Activated T-cell treated with anti-CD3 and anti-CD28 coated beads, Interleukin-2, amount 50 U/mL, for 24 hours (primary cell): ENCODE results near the gene NPC1.

Experiments
- DNase-seq: peaks from one replicate; pipeline ENCODE4 v3.0.0-alpha.2; 2020
- H3K27ac Mint-ChIP-seq: 2 replicates; pipeline ENCODE4 v1.8.0; 2020; ENCODE audit warnings: mild to moderate bottlenecking, mixed read lengths
- H3K27me3 Mint-ChIP-seq: 2 replicates; pipeline ENCODE4 v1.8.0; 2020; ENCODE audit warnings: mixed read lengths
- H3K36me3 Mint-ChIP-seq: 2 replicates; pipeline ENCODE4 v1.8.0; 2020; ENCODE audit warnings: low read depth, mixed read lengths
- H3K4me1 Mint-ChIP-seq: 2 replicates; pipeline ENCODE4 v1.8.0; 2020; ENCODE audit warnings: low read depth, mixed read lengths
- H3K4me3 Mint-ChIP-seq: 2 replicates; pipeline ENCODE4 v1.8.0; 2020; ENCODE audit warnings: mild to moderate bottlenecking, moderate library complexity, mixed read lengths
- H3K9me3 Mint-ChIP-seq: 2 replicates; pipeline ENCODE4 v1.8.0; 2020; ENCODE audit warnings: mixed read lengths

NPC1 gene

DNA sequence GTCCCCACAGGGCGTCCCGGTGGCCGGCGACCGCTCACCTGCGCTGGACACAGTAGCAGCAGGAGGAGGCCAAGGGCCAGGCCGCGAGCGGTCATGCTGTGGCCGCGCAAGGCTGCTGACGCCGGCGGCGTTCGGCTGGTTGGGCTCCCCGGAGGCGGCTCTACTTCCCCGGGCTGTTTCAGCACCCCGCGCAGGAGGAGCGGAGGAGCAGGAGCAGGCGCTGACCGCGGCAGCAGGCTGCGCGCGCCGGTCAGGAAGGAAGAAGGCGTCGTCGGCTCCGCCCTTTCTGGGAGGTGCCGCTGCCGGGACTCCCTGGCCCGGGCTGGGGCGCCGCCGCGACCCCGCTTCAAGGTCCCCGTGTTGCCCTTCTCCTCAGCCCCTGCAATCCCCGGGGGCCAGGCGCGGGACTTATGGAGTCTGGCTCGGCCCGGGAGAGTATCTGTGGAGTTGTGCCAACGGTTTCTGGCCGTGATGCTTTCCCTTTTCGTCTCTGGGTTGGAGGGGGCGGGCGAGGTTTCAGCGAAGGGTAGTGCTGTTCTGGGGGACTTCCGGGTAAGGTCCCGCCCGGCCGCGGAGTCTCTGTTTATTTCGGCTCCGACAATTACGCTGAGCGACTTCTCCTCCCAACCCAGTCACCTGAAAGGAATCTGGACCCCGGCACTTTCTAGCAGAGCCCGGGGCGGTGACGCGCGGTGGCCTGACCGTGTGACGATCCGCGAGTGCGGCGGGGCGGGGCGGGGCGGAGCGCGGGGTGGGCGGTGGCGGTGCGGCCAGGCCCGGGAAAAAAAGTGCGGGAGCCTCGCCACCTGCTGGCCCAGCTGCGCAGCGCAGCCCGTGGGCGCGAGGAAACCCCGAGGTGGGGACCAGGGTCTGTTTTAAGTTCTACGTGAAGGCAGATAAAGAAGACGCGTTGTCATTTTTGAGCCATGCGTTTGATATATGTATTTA lies at the start of gene NPC1:
TSS of gene NPC1 (minus strand) at position 258 of the 948 bp plus-strand sequence. CDS start at position 95, 163 bp downstream.
- Mint-ChIP-seq H3K4me3 (peak within 1 kb of the TSS; percentile 93), H3K27me3 (no peaks in the 10 kb centered on the region), H3K36me3 (peaks cover 28% of the 10 kb centered on the region), H3K4me1 (peaks cover 39% of the 10 kb centered on the region), H3K27ac (peak within 1 kb of the TSS; percentile 99), H3K9me3 (no peaks in the 10 kb centered on the region)
- peak; percentile 96 for DNase-seq

DNA sequence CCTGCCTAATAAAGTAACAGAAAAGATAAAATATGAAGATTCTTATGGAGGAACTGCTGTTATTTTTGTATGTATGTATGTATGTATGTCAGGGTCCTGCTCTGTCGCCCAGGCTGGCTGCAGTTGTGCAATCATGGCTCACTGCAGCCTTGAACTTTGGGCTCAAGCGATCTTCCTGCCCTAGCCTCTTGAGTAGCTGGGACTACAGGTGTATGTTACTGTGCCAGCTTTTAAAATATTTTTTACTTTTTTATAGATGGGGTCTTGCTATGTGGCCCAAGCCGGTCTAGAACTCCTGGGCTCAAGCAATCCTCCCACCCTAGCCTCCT lies 49.7 kb upstream of the NPC1 start:
- no peak overlapping the region for H3K4me3 Mint-ChIP-seq
- H3K27me3 Mint-ChIP-seq, result peaks cover 6% of the 10 kb centered on the region
- no peaks in the 10 kb centered on the region for H3K36me3 Mint-ChIP-seq
- no peak for DNase-seq
- no peaks in the 10 kb centered on the region for H3K9me3 Mint-ChIP-seq
- peaks cover 10% of the 10 kb centered on the region for H3K4me1 Mint-ChIP-seq
- no peak overlapping the region for H3K27ac Mint-ChIP-seq

DNA sequence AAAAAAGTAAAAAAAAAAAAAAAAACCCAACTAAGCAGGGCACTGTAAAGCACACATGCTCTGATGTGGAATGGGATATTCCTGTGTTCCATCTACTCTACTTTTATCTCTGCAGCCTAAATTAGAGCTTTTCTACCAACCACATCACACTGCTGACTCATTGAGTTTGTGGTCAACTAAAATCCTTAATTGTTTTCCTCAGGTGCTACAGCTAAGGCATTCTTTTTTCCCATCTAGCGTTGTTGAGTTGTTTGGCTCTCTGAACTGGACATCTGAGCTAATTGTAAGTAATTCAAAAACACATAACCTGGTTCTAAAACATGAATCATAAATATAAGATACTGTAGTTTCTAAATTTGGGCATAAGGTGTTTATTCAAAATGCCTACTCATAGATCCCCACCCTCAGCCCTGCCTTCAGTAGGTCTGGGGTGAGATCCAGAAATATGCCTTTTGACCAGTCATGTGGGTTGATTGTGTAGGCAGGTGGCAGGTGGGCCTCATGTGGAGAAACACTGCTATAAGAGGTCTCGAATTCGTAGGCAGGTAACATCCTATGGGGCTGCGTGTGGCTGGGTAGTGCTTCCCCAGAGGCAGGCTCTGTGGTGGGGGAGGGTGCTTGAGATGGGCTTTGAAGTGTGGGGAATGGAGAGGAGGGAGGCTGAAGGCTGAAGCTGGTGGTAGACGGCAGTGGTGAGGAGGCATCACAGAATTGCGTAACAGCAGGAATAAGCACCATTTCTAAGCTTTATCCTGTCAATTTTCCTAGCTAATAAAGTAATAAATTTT lies 49.2 kb upstream of the NPC1 start:
- Mint-ChIP-seq H3K27me3 (peaks cover 6% of the 10 kb centered on the region), H3K9me3 (no peaks in the 10 kb centered on the region), H3K4me1 (peaks cover 10% of the 10 kb centered on the region), H3K36me3 (no peaks in the 10 kb centered on the region), H3K4me3 (no peak overlapping the region), H3K27ac (no peak overlapping the region)
- no peak for DNase-seq

DNA sequence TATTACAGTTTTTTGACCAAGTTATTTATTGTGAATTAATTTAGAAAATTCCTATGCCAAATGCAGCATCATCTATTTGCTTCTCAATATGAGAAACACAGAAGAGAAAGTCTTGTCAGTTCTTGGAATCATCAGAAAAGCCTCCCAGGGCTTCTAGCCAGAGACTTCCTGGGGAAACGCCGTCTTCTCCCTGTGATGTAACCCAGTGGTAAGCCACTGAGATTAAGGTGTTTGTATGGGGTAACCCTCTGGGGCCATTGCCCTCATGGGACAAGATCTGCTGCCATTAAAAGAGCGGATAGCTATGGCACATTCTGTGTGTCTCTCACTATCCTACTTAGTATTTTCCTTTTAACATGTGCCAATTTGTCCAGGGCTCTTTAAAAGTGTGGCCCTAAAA lies 48.4 kb upstream of the NPC1 start:
- Mint-ChIP-seq H3K4me3 (no peak overlapping the region), H3K4me1 (peaks cover 10% of the 10 kb centered on the region), H3K27me3 (peaks cover 6% of the 10 kb centered on the region), H3K9me3 (no peaks in the 10 kb centered on the region), H3K27ac (no peak overlapping the region), H3K36me3 (no peaks in the 10 kb centered on the region)
- no peak for DNase-seq

DNA sequence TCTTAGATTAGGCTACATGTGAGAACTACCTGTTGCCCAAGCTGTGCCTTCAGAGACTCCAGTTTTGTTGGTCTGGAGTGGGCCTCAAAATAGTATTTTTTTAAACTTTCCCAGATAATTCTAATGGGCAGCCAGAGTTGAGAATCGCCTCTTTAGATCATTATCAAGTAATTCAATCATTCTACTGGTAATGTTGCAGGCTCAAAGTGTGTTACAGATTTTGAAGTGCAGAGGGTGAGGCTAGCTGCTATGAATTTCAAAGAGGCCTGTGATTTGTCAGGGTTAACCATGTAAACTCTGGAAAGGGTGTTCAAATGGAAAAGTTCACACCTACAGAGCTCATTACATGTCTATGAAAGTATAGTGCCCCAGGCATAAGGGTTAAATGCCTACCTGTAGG lies 46.3 kb upstream of the NPC1 start:
- H3K36me3 Mint-ChIP-seq, result no peaks in the 10 kb centered on the region
- H3K27me3 Mint-ChIP-seq, result peaks cover 6% of the 10 kb centered on the region
- DNase-seq, result no peak
- no peak overlapping the region for H3K27ac Mint-ChIP-seq
- no peaks in the 10 kb centered on the region for H3K9me3 Mint-ChIP-seq
- H3K4me3 Mint-ChIP-seq, result no peak overlapping the region
- peaks cover 10% of the 10 kb centered on the region for H3K4me1 Mint-ChIP-seq

DNA sequence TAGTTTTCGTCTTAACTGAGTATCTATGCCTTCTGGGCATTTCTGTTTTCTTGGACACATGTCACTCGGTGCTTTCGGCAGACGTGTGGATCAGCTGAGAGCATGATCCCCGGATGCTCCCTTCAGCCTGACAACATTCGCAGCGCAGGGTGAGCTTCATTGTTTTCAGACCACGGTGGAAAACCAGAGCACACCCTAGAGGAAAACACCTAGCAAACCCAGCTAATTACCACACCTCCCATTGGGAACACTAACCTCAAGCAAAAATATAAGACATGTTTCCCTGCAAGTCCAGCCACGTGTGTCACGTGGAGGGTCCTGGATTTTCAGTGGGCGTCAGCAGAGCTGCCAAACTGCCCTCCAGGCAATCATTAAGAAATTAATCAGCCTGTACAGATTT lies 45.4 kb upstream of the NPC1 start:
- H3K27me3 Mint-ChIP-seq, result peaks cover 6% of the 10 kb centered on the region
- no peak overlapping the region for H3K4me3 Mint-ChIP-seq
- peaks cover 11% of the 10 kb centered on the region for H3K4me1 Mint-ChIP-seq
- no peaks in the 10 kb centered on the region for H3K36me3 Mint-ChIP-seq
- no peak overlapping the region for H3K27ac Mint-ChIP-seq
- H3K9me3 Mint-ChIP-seq, result no peaks in the 10 kb centered on the region
- DNase-seq, result no peak

DNA sequence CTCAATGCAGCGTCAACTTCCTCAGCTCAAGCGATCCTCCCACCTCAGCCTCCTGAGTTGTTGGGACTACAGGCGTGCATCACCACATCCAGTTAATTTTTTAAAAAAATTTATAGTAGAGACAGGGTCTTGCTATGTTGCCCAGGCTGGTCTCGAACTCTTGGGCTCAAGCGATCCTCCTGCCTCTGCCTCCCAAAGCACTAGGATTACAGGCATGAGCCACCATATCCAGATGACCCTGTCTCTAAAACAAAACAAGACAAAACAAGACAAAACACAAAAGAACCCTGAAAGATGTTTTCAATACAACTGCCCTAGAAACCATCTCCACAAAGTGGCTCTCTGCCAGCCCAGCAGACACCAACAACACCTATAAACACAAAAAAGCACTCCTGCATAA lies 45.0 kb upstream of the NPC1 start:
- Mint-ChIP-seq H3K36me3 (no peaks in the 10 kb centered on the region), H3K27ac (no peak overlapping the region), H3K27me3 (peaks cover 6% of the 10 kb centered on the region), H3K4me1 (peaks cover 14% of the 10 kb centered on the region), H3K9me3 (no peaks in the 10 kb centered on the region), H3K4me3 (no peak overlapping the region)
- DNase-seq, result no peak

DNA sequence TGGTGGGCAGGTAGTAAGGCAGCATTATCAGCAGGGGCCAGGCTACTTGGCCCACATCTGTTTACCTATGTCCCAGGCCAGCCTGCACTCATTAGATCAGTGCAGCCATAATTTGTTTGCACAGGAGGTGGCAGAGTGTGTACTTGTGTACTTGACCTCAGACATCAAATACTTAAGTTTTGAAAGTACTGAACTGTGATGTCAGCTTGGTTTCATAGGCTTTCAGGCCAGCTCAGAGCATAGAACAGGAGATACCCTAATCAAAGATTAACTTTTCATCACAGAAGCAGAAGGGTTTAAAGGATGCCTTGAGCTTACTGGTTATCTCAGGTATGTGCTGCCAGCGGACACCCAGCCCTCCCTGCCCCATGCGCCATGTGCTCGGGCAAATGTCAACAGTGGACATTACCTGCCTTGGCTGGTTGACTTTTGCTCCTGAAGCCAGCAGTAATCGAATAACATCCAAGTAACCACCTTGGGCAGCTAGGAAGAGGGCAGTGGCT lies 43.2 kb upstream of the NPC1 start:
- Mint-ChIP-seq H3K27me3 (peaks cover 2% of the 10 kb centered on the region), H3K4me3 (no peak overlapping the region), H3K36me3 (no peaks in the 10 kb centered on the region), H3K9me3 (no peaks in the 10 kb centered on the region), H3K27ac (no peak overlapping the region), H3K4me1 (peaks cover 6% of the 10 kb centered on the region)
- DNase-seq, result no peak

DNA sequence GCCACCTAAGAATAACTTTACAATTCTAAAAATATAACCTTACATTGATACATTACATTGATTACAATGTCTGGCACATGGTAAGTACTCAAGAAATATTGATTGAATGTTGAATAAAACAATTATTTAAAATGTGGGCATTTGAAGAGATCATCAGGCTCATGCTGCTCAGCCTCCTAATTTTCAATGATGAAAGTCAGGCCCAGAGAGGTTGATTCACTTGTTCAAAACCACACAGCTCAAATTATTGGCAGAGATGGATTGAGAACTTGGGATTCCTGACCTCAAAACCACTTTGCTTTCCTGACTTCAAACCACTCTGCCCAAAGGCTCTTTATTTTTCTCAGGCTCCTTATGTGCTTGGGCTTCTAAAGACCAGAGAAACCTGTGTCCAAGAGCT lies 41.7 kb upstream of the NPC1 start:
- DNase-seq, result no peak
- Mint-ChIP-seq H3K9me3 (no peaks in the 10 kb centered on the region), H3K36me3 (no peaks in the 10 kb centered on the region), H3K4me1 (peaks cover 6% of the 10 kb centered on the region), H3K27me3 (no peaks in the 10 kb centered on the region), H3K27ac (no peak overlapping the region), H3K4me3 (no peak overlapping the region)

DNA sequence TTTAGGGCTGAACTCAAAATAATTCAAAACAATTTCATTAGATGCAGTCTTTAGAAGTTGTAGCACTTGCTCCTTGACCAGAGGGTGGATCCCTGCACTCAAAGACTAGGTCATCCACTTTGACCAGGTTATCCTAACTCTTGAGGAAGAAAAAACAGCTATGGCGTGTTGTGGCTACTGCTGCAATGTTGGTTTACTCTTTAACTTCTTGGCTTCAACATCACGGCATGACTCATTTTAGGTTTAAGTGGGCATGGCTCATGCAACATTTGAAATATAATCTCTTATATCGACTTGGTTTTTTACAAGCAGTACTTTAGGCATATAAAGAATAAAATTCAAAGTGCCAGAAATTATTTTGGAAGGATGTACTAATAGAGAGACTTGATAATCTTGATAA lies 41.0 kb upstream of the NPC1 start:
- no peaks in the 10 kb centered on the region for H3K27me3 Mint-ChIP-seq
- H3K36me3 Mint-ChIP-seq, result no peaks in the 10 kb centered on the region
- DNase-seq, result no peak
- H3K27ac Mint-ChIP-seq, result no peak overlapping the region
- H3K9me3 Mint-ChIP-seq, result no peaks in the 10 kb centered on the region
- peaks cover 6% of the 10 kb centered on the region for H3K4me1 Mint-ChIP-seq
- no peak overlapping the region for H3K4me3 Mint-ChIP-seq

DNA sequence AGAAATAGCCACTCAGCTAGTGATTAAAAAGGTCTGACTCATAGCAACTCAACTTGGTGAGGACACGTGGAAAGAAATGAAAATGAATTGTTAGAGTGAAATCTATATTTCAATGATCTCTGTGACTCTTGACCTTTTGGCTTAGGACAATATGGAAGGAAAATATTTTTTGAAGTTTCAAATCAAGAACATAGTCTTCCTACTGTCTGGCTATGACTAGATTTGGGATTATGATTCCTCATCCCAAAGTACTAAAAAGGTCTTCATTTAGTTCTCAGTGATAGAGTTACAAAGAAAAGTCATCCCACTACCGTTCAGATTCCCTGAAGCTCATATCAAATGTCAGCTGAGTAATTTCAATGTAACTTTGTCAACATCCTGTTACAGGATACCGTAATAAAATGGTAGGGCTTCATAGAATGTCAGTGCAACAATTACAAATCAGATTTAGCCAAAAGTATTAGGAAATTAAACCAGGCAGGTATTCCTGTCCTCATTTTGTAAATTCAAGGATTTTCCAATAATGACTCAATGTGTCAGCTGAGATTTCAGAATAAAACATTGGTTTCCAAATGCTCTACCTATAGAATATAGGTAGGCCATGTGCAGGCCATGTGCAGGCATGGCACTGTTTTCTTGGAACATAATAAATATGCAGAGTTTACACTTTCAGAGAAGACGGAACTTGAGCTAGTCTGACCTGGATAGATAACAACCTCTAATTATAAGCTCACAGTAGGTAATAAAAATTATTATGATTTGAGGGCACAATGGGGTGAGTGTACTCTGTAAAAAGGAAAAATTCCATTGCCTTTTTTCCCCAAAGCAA lies 40.4 kb upstream of the NPC1 start:
- no peak overlapping the region for H3K27ac Mint-ChIP-seq

DNA sequence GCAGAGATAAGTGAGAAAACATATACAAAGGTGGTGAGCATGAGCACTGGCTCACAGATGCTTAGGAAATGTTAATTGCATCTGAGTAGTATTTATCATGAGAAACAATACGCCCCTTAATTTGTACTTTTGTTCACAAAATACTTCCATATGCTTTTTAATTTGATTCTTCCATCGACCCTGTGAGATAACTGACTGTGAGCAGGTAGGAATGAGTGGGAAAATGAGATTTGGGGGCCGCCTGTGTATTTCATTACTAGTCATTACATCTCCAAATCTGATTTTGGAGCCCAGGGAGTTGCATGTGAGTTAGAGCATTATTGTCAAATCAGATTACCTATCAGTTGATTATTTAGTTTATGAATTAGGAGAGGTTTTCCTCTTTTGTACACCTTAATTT lies 36.7 kb upstream of the NPC1 start:
- DNase-seq, result no peak
- Mint-ChIP-seq H3K36me3 (no peaks in the 10 kb centered on the region), H3K9me3 (no peaks in the 10 kb centered on the region), H3K4me3 (no peak overlapping the region), H3K4me1 (peaks cover 15% of the 10 kb centered on the region), H3K27ac (no peak overlapping the region), H3K27me3 (peaks cover 38% of the 10 kb centered on the region)

More for the DNA sequence above, 40.4 kb upstream of the NPC1 start:
- peaks cover 6% of the 10 kb centered on the region for H3K27me3 Mint-ChIP-seq
- no peaks in the 10 kb centered on the region for H3K36me3 Mint-ChIP-seq
- peaks cover 6% of the 10 kb centered on the region for H3K4me1 Mint-ChIP-seq
- H3K4me3 Mint-ChIP-seq, result no peak overlapping the region
- no peaks in the 10 kb centered on the region for H3K9me3 Mint-ChIP-seq
- no peak for DNase-seq

DNA sequence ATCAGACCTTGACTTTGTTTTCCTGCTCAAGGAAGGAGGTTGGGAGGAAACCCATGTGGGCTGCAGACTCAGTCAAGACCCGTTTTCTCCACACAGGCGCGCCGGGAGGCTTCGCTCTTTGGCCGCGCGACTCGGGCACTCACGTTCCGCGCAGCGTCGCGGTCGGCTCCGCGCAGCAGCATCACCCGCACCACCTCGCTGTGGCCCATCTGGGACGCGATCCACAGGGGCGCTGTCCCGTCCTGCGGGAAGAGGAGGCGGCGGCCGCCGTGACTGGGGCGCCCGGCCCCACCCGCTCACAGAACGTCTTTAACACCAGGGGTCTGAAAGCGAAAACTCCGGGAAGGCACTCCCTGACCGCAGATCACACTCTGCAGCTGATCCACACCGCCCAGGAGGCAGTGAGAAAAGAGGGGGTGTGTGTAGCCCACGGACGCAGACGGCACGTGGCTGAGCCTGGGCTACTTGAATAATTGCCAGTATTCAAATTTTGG lies 33.1 kb upstream of the NPC1 start:
- peak overlapping the region; percentile 57 for H3K4me3 Mint-ChIP-seq
- no peaks in the 10 kb centered on the region for H3K36me3 Mint-ChIP-seq
- H3K27me3 Mint-ChIP-seq, result peaks cover 38% of the 10 kb centered on the region
- peaks cover 8% of the 10 kb centered on the region for H3K4me1 Mint-ChIP-seq
- H3K27ac Mint-ChIP-seq, result no peak overlapping the region
- H3K9me3 Mint-ChIP-seq, result no peaks in the 10 kb centered on the region
- peak; percentile 38 for DNase-seq

DNA sequence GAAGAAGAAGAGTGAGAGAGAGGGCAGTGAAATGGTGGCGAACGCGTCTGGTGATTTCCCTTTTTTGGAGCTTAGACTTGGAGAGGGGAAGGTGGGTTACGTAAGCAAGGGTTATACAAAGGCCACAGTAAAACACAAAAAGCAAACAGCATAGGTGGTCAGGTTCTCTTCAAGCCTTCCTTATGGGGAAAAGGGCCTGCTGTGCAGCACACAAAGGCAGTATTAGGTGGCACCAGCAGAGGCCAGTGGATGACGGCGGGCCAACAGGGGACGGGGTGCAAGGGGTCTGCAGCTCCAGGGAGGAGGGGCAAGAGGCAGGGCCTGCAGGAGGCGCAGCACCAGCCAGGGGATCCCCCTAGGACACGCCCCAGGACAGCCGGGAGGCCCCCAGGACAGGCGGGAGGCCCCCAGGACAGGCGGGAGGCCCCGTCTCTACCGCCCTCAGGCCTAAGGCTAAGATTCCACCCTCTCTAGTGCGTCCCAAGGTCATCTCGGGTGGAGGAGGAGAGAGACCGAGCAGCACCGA lies 32.6 kb upstream of the NPC1 start:
- H3K27me3 Mint-ChIP-seq, result peaks cover 38% of the 10 kb centered on the region
- H3K27ac Mint-ChIP-seq, result no peak overlapping the region
- H3K4me1 Mint-ChIP-seq, result peaks cover 8% of the 10 kb centered on the region

More for the DNA sequence above, 32.6 kb upstream of the NPC1 start:
- Mint-ChIP-seq H3K4me3 (peak overlapping the region; percentile 57), H3K36me3 (no peaks in the 10 kb centered on the region), H3K9me3 (no peaks in the 10 kb centered on the region)
- no peak for DNase-seq
